Activated naive CD8-positive, alpha-beta T cell treated with anti-CD3 and anti-CD28 coated beads, Interleukin-2, amount 10 ng/mL, durations not matched to agents 7 days and 5 days (primary cell): ENCODE results near the gene METTL22. TPM values are rescaled to one million over a fixed set of nuclear protein-coding genes. Genes with fewer than 3 reads are reported as not detected.

Experiments
- ATAC-seq: fragments of 150-1000 bp; cut with Tn5 transposase; one replicate; pipeline ENCODE4 v1.10.0; 2021; ENCODE audit warnings: low read depth, moderate library complexity
- POLR2A ChIA-PET: fragments of 350-600 bp; sonication (Branson Sonifier 250); formaldehyde crosslinking; loops from one replicate; lab custom pipeline; 2021; ENCODE audit warnings: antibody characterized with exemption; lab: Charles Lee
- DNase-seq: peaks from one replicate; pipeline ENCODE4 v3.0.0; 2021
- H3K27ac Mint-ChIP-seq: one replicate; pipeline ENCODE4 v1.8.0; 2022; ENCODE audit warnings: mild to moderate bottlenecking, mixed read lengths
- H3K27me3 Mint-ChIP-seq: one replicate; pipeline ENCODE4 v1.8.0; 2022; ENCODE audit warnings: mild to moderate bottlenecking, moderate library complexity, mixed read lengths
- H3K36me3 Mint-ChIP-seq: one replicate; pipeline ENCODE4 v1.8.0; 2021; ENCODE audit warnings: mild to moderate bottlenecking, mixed read lengths
- H3K4me1 Mint-ChIP-seq: one replicate; pipeline ENCODE4 v1.8.0; 2021; ENCODE audit warnings: mixed read lengths
- H3K4me3 Mint-ChIP-seq: one replicate; pipeline ENCODE4 v1.8.0; 2022; ENCODE audit warnings: mild to moderate bottlenecking, moderate library complexity, mixed read lengths
- H3K9me3 Mint-ChIP-seq: one replicate; pipeline ENCODE4 v1.8.0; 2021; ENCODE audit warnings: mixed read lengths
- total RNA-seq, 2 experiments: library from RNA; stranded (reverse); gene quantifications; one replicate each; pipeline ENCODE4 v1.2.3, GENCODE V29; 2021

The METTL22 gene
- total RNA-seq, 2 experiments from 2014 or later, result 36.3 to 40.8 TPM

GRCh38 chr16:8670014-8670560 lies 48.6 kb downstream of the METTL22 start:
- Mint-ChIP-seq H3K4me1 (peaks cover 3% of the 10 kb centered on the region), H3K36me3 (no peaks in the 10 kb centered on the region), H3K27ac (no peak overlapping the region), H3K9me3 (no peaks in the 10 kb centered on the region), H3K27me3 (peaks cover 2% of the 10 kb centered on the region), H3K4me3 (no peak overlapping the region)
- POLR2A ChIA-PET, result no interaction called here
- DNase-seq, result no peak
- no peak for ATAC-seq

GRCh38 chr16:8673611-8674412 lies 52.3 kb downstream of the METTL22 start:
- no peaks in the 10 kb centered on the region for H3K9me3 Mint-ChIP-seq
- H3K4me1 Mint-ChIP-seq, result peaks cover 11% of the 10 kb centered on the region
- H3K27ac Mint-ChIP-seq, result no peak overlapping the region
- peak overlapping the region; percentile 85 for H3K4me3 Mint-ChIP-seq
- H3K36me3 Mint-ChIP-seq, result no peaks in the 10 kb centered on the region
- ATAC-seq (peak; percentile 52), DNase-seq (no peak)
- peaks cover 4% of the 10 kb centered on the region for H3K27me3 Mint-ChIP-seq
- POLR2A ChIA-PET, result interaction anchor here (0.6 to 1.4 kb wide), 4 partner anchors 47 to 206 kb away, joined by 3 to 4 read pairs (median 4); partner anchors contain the start of genes PMM2 and TMEM186

- H3K4me3 Mint-ChIP-seq, result peak within 1 kb of the TSS; percentile 85
- H3K27me3 Mint-ChIP-seq, result peaks cover 4% of the 10 kb centered on the region
- ATAC-seq, result peak; percentile 100
- peaks cover 11% of the 10 kb centered on the region for H3K4me1 Mint-ChIP-seq
- H3K27ac Mint-ChIP-seq, result peak within 1 kb of the TSS; percentile 77
- peak; percentile 94 for DNase-seq
- POLR2A ChIA-PET, result interaction anchor here (0.6 to 1.5 kb wide), 4 partner anchors 48 to 193 kb away, joined by 4 to 5 read pairs (median 4); partner anchors contain the start of genes PMM2 and TMEM186
- no peaks in the 10 kb centered on the region for H3K36me3 Mint-ChIP-seq
- H3K9me3 Mint-ChIP-seq, result no peaks in the 10 kb centered on the region
Observed at GRCh38 chr16:8674413-8675022, 53.0 kb downstream of the METTL22 start, which contains the start of gene ABAT. Gene ABAT, plus strand, starts transcription at chr16:8674617. Its CDS starts 61,123 bp downstream, at chr16:8735740.

GRCh38 chr16:8675183-8676159 lies 54.0 kb downstream of the METTL22 start:
- DNase-seq (peak; percentile 31), ATAC-seq (no peak)
- H3K9me3 Mint-ChIP-seq, result peaks cover 4% of the 10 kb centered on the region
- H3K36me3 Mint-ChIP-seq, result peaks cover 5% of the 10 kb centered on the region
- H3K27me3 Mint-ChIP-seq, result peaks cover 4% of the 10 kb centered on the region
- H3K4me3 Mint-ChIP-seq, result peak overlapping the region; percentile 85
- peak overlapping the region; percentile 77 for H3K27ac Mint-ChIP-seq
- POLR2A ChIA-PET, result interaction anchor here (1.5 kb wide), 1 partner anchor 192 kb away, joined by 5 read pairs; no protein-coding TSS in a partner anchor
- peaks cover 11% of the 10 kb centered on the region for H3K4me1 Mint-ChIP-seq

- peaks cover 4% of the 10 kb centered on the region for H3K27me3 Mint-ChIP-seq
- ATAC-seq, result no peak
- H3K36me3 Mint-ChIP-seq, result peaks cover 5% of the 10 kb centered on the region
- no peak for DNase-seq
- H3K27ac Mint-ChIP-seq, result no peak overlapping the region
- no peak overlapping the region for H3K4me3 Mint-ChIP-seq
- peaks cover 4% of the 10 kb centered on the region for H3K9me3 Mint-ChIP-seq
- POLR2A ChIA-PET, result no interaction called here
- H3K4me1 Mint-ChIP-seq, result peaks cover 11% of the 10 kb centered on the region
Observed at GRCh38 chr16:8676160-8676547, 54.7 kb downstream of the METTL22 start.

- POLR2A ChIA-PET, result no interaction called here
- Mint-ChIP-seq H3K36me3 (peaks cover 5% of the 10 kb centered on the region), H3K27me3 (peaks cover 4% of the 10 kb centered on the region), H3K4me3 (no peak overlapping the region), H3K9me3 (peaks cover 4% of the 10 kb centered on the region), H3K4me1 (peaks cover 11% of the 10 kb centered on the region), H3K27ac (no peak overlapping the region)
- no peak for DNase-seq
- ATAC-seq, result no peak
Observed at GRCh38 chr16:8676737-8677375, 55.4 kb downstream of the METTL22 start.

GRCh38 chr16:8677481-8677880 lies 56.0 kb downstream of the METTL22 start:
- Mint-ChIP-seq H3K4me3 (no peak overlapping the region), H3K4me1 (peaks cover 11% of the 10 kb centered on the region), H3K27ac (no peak overlapping the region), H3K9me3 (peaks cover 4% of the 10 kb centered on the region), H3K27me3 (peaks cover 4% of the 10 kb centered on the region), H3K36me3 (peaks cover 5% of the 10 kb centered on the region)
- POLR2A ChIA-PET, result interaction anchor here (0.5 kb wide), 1 partner anchor 237 kb away, joined by 3 read pairs; no protein-coding TSS in a partner anchor
- no peak for DNase-seq
- no peak for ATAC-seq

GRCh38 chr16:8678068-8678927 lies 56.8 kb downstream of the METTL22 start:
- peaks cover 4% of the 10 kb centered on the region for H3K27me3 Mint-ChIP-seq
- peaks cover 5% of the 10 kb centered on the region for H3K36me3 Mint-ChIP-seq
- no peak overlapping the region for H3K27ac Mint-ChIP-seq
- ATAC-seq (no peak), DNase-seq (no peak)
- H3K4me3 Mint-ChIP-seq, result no peak overlapping the region
- peaks cover 4% of the 10 kb centered on the region for H3K9me3 Mint-ChIP-seq
- H3K4me1 Mint-ChIP-seq, result peaks cover 11% of the 10 kb centered on the region
- POLR2A ChIA-PET, result interaction anchor here (0.5 kb wide), 1 partner anchor 236 kb away, joined by 3 read pairs; no protein-coding TSS in a partner anchor

- ATAC-seq (no peak), DNase-seq (no peak)
- Mint-ChIP-seq H3K9me3 (peaks cover 4% of the 10 kb centered on the region), H3K27me3 (peaks cover 4% of the 10 kb centered on the region), H3K4me3 (no peak overlapping the region), H3K27ac (no peak overlapping the region), H3K4me1 (peaks cover 11% of the 10 kb centered on the region), H3K36me3 (peaks cover 5% of the 10 kb centered on the region)
- POLR2A ChIA-PET, result interaction anchor here (0.7 kb wide), 1 partner anchor 329 kb away, joined by 4 read pairs; no protein-coding TSS in a partner anchor
Observed at GRCh38 chr16:8679151-8679550, 57.7 kb downstream of the METTL22 start.

GRCh38 chr16:8682551-8683259 lies 61.2 kb downstream of the METTL22 start:
- Mint-ChIP-seq H3K36me3 (peaks cover 5% of the 10 kb centered on the region), H3K4me1 (no peaks in the 10 kb centered on the region), H3K9me3 (peaks cover 4% of the 10 kb centered on the region), H3K27ac (no peak overlapping the region), H3K27me3 (no peaks in the 10 kb centered on the region), H3K4me3 (no peak overlapping the region)
- no peak for ATAC-seq
- POLR2A ChIA-PET, result no interaction called here
- no peak for DNase-seq

GRCh38 chr16:8683640-8684039 lies 62.1 kb downstream of the METTL22 start:
- DNase-seq, result no peak
- no peak overlapping the region for H3K4me3 Mint-ChIP-seq
- POLR2A ChIA-PET, result no interaction called here
- H3K27me3 Mint-ChIP-seq, result no peaks in the 10 kb centered on the region
- no peak for ATAC-seq
- H3K27ac Mint-ChIP-seq, result no peak overlapping the region
- H3K4me1 Mint-ChIP-seq, result no peaks in the 10 kb centered on the region
- peaks cover 4% of the 10 kb centered on the region for H3K9me3 Mint-ChIP-seq
- peaks cover 5% of the 10 kb centered on the region for H3K36me3 Mint-ChIP-seq
